HG03045 (cell line): Measurements from ENCODE around the gene SDHA.
A peak's percentile ranks its signal among the peaks of the same experiment; 100 is the strongest.

Source experiments
- ATAC-seq: cut with Tn5 transposase; IDR thresholded peaks from one replicate; pipeline ENCODE4 v1.9.1; 2021; ENCODE audit warnings: mild to moderate bottlenecking, moderate library complexity; ENCODE audit not compliant: unreplicated experiment

Gene SDHA

GRCh38 chr5:185095-186070 is 32.7 kb upstream of the SDHA start:
- ATAC-seq, result no peak

GRCh38 chr5:186091-187041 is 31.8 kb upstream of the SDHA start:
- ATAC-seq, result no peak

DNA sequence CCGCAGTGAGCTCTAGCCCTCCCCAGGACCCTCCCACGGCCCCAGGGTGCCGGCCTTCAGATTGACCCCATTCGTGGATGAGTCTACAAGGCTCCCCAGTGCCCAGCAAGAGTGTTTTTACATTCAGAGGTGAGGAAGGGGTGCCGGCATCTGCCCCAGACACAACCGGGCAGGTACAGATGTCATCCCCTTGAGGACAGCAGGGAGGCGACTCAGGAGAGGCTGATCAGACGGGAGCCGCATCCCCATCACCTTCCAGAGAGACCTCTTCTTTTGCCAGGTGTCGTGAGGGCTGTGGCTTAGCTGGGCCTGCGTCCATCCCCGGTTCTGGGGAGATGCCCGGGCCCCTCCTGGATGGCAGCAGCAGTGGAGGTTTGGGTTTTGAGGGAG is 31.1 kb upstream of the SDHA start:
- ATAC-seq, result no peak

- no peak for ATAC-seq
Measured at GRCh38 chr5:187617-188451, 30.3 kb upstream of the SDHA start.

DNA sequence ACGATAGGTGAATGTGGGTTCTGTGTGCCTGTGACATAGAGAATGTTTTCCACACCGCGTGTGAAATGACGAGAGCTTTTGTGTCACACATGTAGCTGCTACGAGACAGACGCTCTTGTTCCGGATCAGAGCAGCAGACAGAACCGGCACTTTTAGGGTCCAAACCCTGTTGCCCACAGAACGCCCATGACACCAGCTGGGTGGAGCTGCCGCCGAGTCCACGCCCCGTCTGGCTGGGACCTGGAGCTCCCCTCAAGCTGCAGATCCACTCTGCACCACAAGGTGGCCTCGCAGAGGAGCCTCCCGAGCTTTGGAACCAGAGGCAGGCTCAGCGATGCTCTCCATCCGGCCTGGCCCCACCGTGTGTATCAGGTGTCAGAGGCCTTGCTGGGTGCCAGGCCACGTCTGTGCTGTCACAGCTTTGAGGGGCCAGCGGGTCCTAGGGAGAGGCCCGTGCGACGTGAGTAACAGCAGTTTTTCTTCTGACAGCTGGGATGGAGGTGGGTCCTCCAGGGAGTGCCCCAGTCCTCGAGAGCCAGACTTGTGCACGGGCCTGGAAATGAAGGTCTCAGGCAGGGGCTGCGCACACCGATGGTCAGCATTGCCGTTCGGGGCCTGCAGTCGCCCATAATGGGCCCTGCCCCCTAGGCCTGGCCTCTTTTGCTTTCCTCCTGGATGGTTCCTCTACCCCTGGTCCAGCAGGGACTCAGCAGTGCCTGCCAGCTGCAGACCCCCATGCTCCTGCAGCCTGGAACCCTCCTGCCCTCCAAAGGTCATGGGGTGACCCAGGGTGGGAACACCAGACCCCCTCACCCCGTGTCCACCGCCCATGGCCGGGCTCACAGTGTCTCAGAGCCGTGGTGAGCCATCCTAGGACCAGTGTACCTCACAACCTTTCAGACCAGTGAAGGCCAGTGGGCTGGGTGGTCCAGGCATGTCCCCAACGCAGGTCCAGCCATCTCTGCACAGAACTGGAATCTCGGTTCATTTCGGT is 29.3 kb upstream of the SDHA start:
- ATAC-seq, result peak; percentile 72

GRCh38 chr5:189486-189885 is 28.6 kb upstream of the SDHA start:
- ATAC-seq, result no peak

DNA sequence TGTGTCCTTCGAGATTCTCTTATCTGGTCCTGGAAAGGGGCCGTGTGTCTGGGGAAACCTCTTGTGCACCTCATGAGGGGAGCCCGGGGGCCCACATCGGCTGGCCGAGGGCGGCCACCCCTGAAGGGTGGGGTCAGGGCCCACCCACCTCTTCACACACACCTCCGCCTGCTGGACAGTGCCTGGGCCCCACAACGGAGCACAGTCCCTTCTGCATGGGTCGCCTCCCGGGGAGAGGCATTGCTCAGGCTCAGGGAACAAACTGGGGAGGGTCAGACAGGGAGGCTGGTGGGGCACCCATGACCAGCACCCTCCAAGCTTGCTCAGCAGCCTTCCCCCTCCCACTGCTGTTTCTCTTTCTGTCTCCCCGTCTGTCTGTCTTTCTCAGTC is 28.1 kb upstream of the SDHA start:
- no peak for ATAC-seq

DNA sequence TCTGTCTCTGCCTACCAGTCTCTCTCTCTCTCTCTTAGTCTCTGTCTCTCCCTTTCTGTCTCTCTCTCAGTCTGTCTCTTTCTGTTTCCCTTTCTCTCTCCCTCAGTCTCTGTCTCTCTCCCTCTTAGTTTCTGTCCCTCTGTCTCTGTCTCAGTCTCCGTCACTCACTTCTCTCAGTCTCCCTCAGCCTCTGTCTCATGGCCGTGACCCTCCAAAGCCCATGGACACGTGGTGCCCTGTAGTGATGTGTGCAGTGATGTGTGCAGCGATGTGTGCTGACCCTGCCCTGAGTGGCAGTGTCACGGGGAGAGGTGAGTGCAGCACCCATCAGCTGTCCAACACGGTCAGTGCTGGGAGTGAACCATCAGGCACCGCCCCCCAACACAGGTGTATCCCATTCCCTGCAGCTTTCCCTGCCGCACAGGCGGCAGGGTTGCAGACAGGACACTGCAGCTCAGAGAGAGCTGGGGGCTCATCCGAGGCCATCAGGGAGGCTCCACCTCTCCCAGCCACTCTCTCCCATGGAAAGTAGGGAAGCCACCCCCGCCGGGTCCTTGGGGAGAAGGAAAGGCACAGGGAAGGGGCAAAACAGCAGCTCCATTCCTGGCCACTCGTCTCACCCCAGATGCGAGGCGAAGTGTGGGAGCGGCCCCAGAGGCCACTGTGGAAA is 27.6 kb upstream of the SDHA start:
- no peak for ATAC-seq

- ATAC-seq, result no peak
Measured at GRCh38 chr5:191036-191948, 26.8 kb upstream of the SDHA start, which contains the start of gene LRRC14B. Gene LRRC14B (plus strand): TSS chr5:191495. CDS start chr5:191539, 44 bp downstream.

- ATAC-seq, result no peak
Measured at GRCh38 chr5:191949-192690, 26.0 kb upstream of the SDHA start.

- no peak for ATAC-seq
Measured at GRCh38 chr5:192691-192969, 25.5 kb upstream of the SDHA start.

DNA sequence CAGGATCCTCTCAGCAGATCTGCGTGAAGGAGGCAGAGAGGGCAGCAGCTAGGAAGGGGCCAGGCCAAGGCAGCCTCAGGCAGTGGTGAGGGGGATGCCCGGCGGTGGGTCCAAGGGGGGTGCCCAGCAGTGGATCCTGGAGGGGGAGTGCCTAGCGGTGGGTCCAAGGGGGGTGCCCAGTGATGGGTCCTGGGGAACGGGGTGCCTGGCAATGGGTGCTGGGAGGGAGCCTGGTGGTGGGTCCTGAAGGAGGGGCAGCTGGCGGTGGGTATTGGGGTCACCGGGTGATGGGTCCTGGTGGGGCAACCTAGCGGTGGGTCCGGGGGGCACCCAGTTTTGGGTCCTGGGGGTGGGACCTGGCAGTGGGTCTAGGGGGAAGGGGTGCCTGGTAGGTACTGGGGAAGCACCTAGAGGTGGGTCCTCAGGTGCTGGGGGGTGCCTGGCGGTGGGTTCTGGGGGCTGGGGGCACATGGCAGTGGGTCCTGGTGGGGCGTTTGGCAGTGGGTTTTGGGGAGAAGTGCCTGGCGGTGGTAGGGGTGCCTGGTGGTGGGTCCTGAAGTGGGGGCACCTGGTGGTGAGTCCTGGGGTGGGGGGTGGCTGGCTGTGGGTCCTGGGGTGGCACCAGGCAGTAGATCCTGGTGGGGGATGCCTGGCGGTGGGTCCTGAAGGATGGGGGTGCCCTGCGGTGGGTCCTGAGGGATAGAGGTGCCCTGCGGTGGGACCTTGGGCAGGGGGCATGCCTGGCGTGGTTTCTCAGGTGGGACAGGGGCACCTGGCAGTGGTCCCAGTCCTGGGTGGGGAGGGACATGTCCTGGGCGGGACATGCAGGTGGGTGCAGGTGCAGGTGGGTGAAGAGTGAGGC is 24.9 kb upstream of the SDHA start:
- ATAC-seq, result no peak

DNA sequence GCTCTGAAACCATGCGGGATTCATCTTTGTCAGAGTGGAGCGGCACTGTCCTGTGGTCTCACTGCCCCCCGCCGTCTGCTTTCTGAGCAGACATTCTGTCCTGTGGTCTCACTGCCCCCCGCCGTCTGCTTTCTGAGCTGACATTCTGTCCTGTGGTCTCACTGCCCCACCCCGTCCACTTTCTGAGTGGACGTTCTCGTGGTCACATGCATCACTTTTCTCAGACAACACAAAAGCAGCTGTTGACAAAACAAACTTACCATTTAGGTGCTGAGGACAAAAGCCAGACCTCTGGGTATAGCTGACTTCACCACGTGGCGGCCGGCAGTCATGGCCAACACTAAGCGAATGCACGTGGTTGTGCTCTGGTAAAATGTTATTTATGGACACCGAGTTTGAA is 24.0 kb upstream of the SDHA start:
- no peak for ATAC-seq

GRCh38 chr5:194603-195209 is 23.4 kb upstream of the SDHA start:
- no peak for ATAC-seq

DNA sequence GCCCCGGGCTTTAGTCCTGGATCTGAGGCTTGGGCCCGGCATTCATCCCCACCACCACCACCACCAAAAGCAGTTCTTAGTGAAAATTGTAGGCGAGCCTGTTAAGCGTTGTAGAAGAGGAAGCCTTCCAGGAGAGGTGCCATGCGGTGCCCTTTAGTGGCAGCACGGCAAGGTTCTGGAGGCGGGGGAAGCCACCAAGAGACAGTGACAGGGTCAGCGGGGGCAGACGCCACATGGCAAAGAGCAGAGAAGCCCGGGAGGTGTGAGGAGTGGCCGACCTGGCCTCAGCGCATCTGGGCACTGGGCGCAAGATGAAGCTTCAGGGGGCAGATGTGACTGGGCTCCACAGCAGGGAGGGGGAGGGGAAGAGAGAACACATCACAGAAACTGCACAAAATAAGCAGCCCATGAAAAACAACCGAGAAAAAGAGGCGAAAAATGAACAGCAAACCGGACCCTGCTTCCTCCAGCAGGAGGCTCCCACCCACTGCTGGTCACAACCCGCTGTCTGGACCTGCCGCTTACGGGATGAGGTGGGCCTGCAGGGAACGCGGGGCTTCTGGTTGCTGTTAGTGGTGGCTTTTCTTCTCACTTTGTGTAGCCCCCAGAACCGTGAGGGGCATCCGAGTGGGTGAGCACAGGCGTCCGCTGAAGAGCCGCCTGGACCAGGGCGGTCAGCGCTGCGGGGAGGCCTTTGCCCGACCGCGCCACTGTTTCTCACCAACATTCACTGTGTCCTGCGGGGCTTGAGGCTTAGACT is 22.5 kb upstream of the SDHA start:
- no peak for ATAC-seq
